Small intestine (tissue), 7 donors: ENCODE results near the gene NDUFB7. TPM values are rescaled to one million over a fixed set of nuclear protein-coding genes. Genes with fewer than 3 reads are reported as not detected.

Source experiments
- DNase-seq, 2 donors: peaks; one replicate each; pipeline versions ENCODE4 v3.0.0 to v3.0.0-alpha.2; 2013
- FAIRE-seq: peaks from 2 replicates; lab custom pipeline; 2012; peaks lifted over from hg19 to GRCh38; lab: Jason Lieb, UNC
- H3K27ac ChIP-seq, 3 donors: one replicate each; pipeline ENCODE4 v1.5.1; 2013; ENCODE audit warnings: low read length in 2 of 3, mild to moderate bottlenecking in 2 of 3, control low read depth in 1 of 3, inconsistent platforms in 1 of 3, low read depth in 1 of 3, moderate library complexity in 1 of 3
- H3K27me3 ChIP-seq, 3 donors: one replicate each; pipeline ENCODE4 v1.6.1; 2013; ENCODE audit warnings: low read length in 3 of 3, inconsistent platforms in 1 of 3; ENCODE audit not compliant: control insufficient read depth in 3 of 3, insufficient read depth in 3 of 3
- H3K36me3 ChIP-seq, 3 donors: one replicate each; pipeline ENCODE4 v1.6.1; 2013; ENCODE audit warnings: low read length in 3 of 3, inconsistent platforms in 1 of 3, low read depth in 1 of 3, mild to moderate bottlenecking in 1 of 3, moderate library complexity in 1 of 3; ENCODE audit not compliant: control insufficient read depth in 3 of 3, insufficient read depth in 2 of 3
- H3K4me1 ChIP-seq, 3 donors: one replicate each; pipeline ENCODE4 v1.6.1; 2013; ENCODE audit warnings: low read length in 2 of 3, inconsistent platforms in 1 of 3, low read depth in 1 of 3, mild to moderate bottlenecking in 1 of 3, moderate library complexity in 1 of 3; ENCODE audit not compliant: control insufficient read depth in 3 of 3, insufficient read depth in 2 of 3
- H3K4me3 ChIP-seq, 3 donors: one replicate each; pipeline ENCODE4 v1.5.1; 2013; ENCODE audit warnings: low read length in 3 of 3, control low read depth in 1 of 3, inconsistent platforms in 1 of 3, low read depth in 1 of 3, mild to moderate bottlenecking in 1 of 3, moderate library complexity in 1 of 3
- H3K9me3 ChIP-seq, 2 donors: one replicate each; pipeline ENCODE4 v1.6.1; 2013; ENCODE audit warnings: low read depth in 1 of 2, low read length in 1 of 2; ENCODE audit not compliant: control insufficient read depth in 2 of 2, insufficient read depth in 1 of 2
- WGBS, 3 donors: extraction: QIAGEN DNeasy Blood & Tissue Kit; methylation state at CpG; one replicate each; pipeline ENCODE4 v1.1.7; 2013; 5-methylcytosine and 5-hydroxymethylcytosine counted together
- polyA plus RNA-seq, 4 donors: library from polyadenylated mRNA; stranded (reverse) in 3 of 4; unstranded in 1 of 4; fragments of 200-250 nt in 3 of 4; fragments of 120-200 nt in 1 of 4; gene quantifications; one replicate each; pipeline versions ENCODE4 v1.2.1 to v1.2.3, GENCODE V29; 2013
- donor health status: healthy with polysubstance abuse.
- donor health status: control.
- donor health status: control.
- donor health status: Bipolar disorder and iron deficiency.
- donor health status: healthy.

The NDUFB7 gene
- polyA plus RNA-seq, 4 donors: 127 to 818 (median 624) TPM

- DNase-seq (no peak), FAIRE-seq (no peak)
- 40 to 58% (median 52%) methylated on average over 6 of the region's 6 CpGs for WGBS, 3 donors
- H3K27me3 ChIP-seq: no peaks in the 10 kb centered on the region
- no peak within 1 kb of the TSS for H3K27ac ChIP-seq
- no peaks in the 10 kb centered on the region for H3K36me3 ChIP-seq
- H3K9me3 ChIP-seq: no peaks in the 10 kb centered on the region
- H3K4me3 ChIP-seq: peak within 1 kb of the TSS in 1 of 3 donors; percentile 4
- no peaks in the 10 kb centered on the region for H3K4me1 ChIP-seq
Measured at GRCh38 chr19:14582894-14583340, 11.1 kb upstream of the NDUFB7 start, which contains the start of gene CLEC17A. Gene CLEC17A (plus strand): TSS chr19:14583084. CDS start chr19:14583161, 77 bp downstream.

GRCh38 chr19:14580623-14581237 is 8.9 kb upstream of the NDUFB7 start:
- 52 to 61% (median 54%) methylated on average over 6 of the region's 6 CpGs for WGBS, 3 donors
- Histone ChIP-seq H3K27me3 (no peaks in the 10 kb centered on the region), H3K9me3 (no peaks in the 10 kb centered on the region), H3K4me1 (no peaks in the 10 kb centered on the region), H3K27ac (no peak overlapping the region), H3K36me3 (no peaks in the 10 kb centered on the region), H3K4me3 (no peak overlapping the region)
- DNase-seq (no peak), FAIRE-seq (no peak)

GRCh38 chr19:14577885-14578427 is 6.1 kb upstream of the NDUFB7 start:
- Histone ChIP-seq H3K4me3 (no peak overlapping the region), H3K36me3 (no peaks in the 10 kb centered on the region), H3K27me3 (no peaks in the 10 kb centered on the region), H3K4me1 (peaks cover 0 to 2% (median 0%) of the 10 kb centered on the region in 3 donors), H3K27ac (no peak overlapping the region), H3K9me3 (no peaks in the 10 kb centered on the region)
- no peak for DNase-seq
- FAIRE-seq: no peak
- WGBS, 3 donors: 49 to 61% (median 50%) methylated on average over 6 of the region's 6 CpGs

GRCh38 chr19:14577264-14577663 is 5.4 kb upstream of the NDUFB7 start:
- Histone ChIP-seq H3K9me3 (no peaks in the 10 kb centered on the region), H3K27me3 (no peaks in the 10 kb centered on the region), H3K4me1 (peaks cover 0 to 2% (median 0%) of the 10 kb centered on the region in 3 donors), H3K27ac (no peak overlapping the region), H3K36me3 (no peaks in the 10 kb centered on the region), H3K4me3 (no peak overlapping the region)
- WGBS, 3 donors: 77 to 95% (median 87%) methylated on average over 5 of the region's 5 CpGs
- DNase-seq: no peak
- FAIRE-seq: no peak

- Histone ChIP-seq H3K27ac (no peak overlapping the region), H3K36me3 (no peaks in the 10 kb centered on the region), H3K27me3 (no peaks in the 10 kb centered on the region), H3K9me3 (no peaks in the 10 kb centered on the region), H3K4me1 (peaks cover 0 to 3% (median 2%) of the 10 kb centered on the region in 3 donors), H3K4me3 (no peak overlapping the region)
- DNase-seq (no peak), FAIRE-seq (no peak)
- WGBS, 3 donors: 76 to 81% (median 78%) methylated on average over 8 of the region's 8 CpGs
Measured at GRCh38 chr19:14576363-14576762, 4.5 kb upstream of the NDUFB7 start.

GRCh38 chr19:14575428-14575980 is 3.6 kb upstream of the NDUFB7 start:
- peaks cover 0 to 1% (median 0%) of the 10 kb centered on the region in 3 donors for H3K36me3 ChIP-seq
- no peak for DNase-seq
- H3K9me3 ChIP-seq: no peaks in the 10 kb centered on the region
- H3K27me3 ChIP-seq: no peaks in the 10 kb centered on the region
- FAIRE-seq: no peak
- H3K27ac ChIP-seq: no peak overlapping the region
- H3K4me3 ChIP-seq: no peak overlapping the region
- peaks cover 0 to 3% (median 2%) of the 10 kb centered on the region in 3 donors for H3K4me1 ChIP-seq
- 82 to 88% (median 86%) methylated on average over 6 of the region's 6 CpGs for WGBS, 3 donors

- Histone ChIP-seq H3K36me3 (peaks cover 0 to 30% (median 3%) of the 10 kb centered on the region in 3 donors), H3K27me3 (no peaks in the 10 kb centered on the region), H3K4me3 (peak overlapping the region; percentile 59 to 94 (median 82)), H3K9me3 (no peaks in the 10 kb centered on the region), H3K4me1 (peaks cover 0 to 4% (median 3%) of the 10 kb centered on the region in 3 donors), H3K27ac (no peak overlapping the region)
- FAIRE-seq: no peak
- no peak for DNase-seq
- 26 to 41% (median 28%) methylated on average over 22 of the region's 22 CpGs for WGBS, 3 donors
Measured at GRCh38 chr19:14570864-14571527, 870 bp downstream of the NDUFB7 start.

- no peaks in the 10 kb centered on the region for H3K27me3 ChIP-seq
- WGBS, 3 donors: 74 to 82% (median 78%) methylated on average over 9 to 11 of the region's 11 CpGs
- H3K4me3 ChIP-seq: no peak overlapping the region
- no peaks in the 10 kb centered on the region for H3K9me3 ChIP-seq
- FAIRE-seq: no peak
- H3K36me3 ChIP-seq: peaks cover 0 to 64% (median 10%) of the 10 kb centered on the region in 3 donors
- no peak overlapping the region for H3K27ac ChIP-seq
- H3K4me1 ChIP-seq: peaks cover 0 to 3% (median 1%) of the 10 kb centered on the region in 3 donors
- DNase-seq: no peak
Measured at GRCh38 chr19:14567079-14567478, 4.8 kb downstream of the NDUFB7 start.
